OCI-LY7 (cell line): ENCODE measurements around the gene CA11.

Experiments used
- CTCF ChIP-seq: fragments of 200-600 bp; sonication (generic); conservative IDR thresholded peaks from 2 replicates; pipeline ENCODE4 v1.5.1; 2014; ENCODE audit warnings: mild to moderate bottlenecking, antibody characterized with exemption, low read length, moderate library complexity, mixed read lengths
- EZH2phosphoT487 ChIP-seq: fragments of 200-600 bp; sonication (generic); IDR thresholded peaks from 2 replicates; pipeline ENCODE4 v1.6.1; 2018; ENCODE audit warnings: low read depth, borderline replicate concordance, mild to moderate bottlenecking, mixed run types, antibody characterized with exemption, low read length, moderate library complexity, mixed read lengths

GRCh38 chr19:48616491-48617056, 29.4 kb downstream of the CA11 start:
- TF ChIP-seq EZH2phosphoT487 (no peak), CTCF (no peak)
